ENCODE data around the gene MSH3.

Gene MSH3

DNA sequence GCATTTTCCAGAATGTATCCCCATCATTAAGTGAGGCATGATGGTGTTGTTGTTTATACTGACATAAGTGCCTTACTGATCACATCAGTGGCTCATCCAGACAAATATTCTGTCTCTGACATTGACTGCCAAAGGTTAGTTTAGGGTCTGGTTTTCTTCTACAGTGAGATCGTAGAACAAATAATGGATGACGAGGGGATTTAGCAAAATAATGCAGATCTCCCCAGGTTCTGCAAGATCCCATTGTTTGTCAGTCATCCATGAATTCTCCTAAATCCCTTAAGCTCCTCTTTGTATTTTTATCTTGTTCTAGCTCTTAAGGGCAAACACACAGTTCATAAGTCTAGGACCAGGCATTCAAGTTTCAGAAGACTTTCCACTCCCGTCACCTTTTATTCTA lies 93.5 kb downstream of the MSH3 start:
- TF ChIP-seq EZH2phosphoT487 (IDR thresholded peaks at IDR 0.05; ENCODE audit: borderline replicate concordance): no peak
- TF ChIP-seq, protein P1, sequence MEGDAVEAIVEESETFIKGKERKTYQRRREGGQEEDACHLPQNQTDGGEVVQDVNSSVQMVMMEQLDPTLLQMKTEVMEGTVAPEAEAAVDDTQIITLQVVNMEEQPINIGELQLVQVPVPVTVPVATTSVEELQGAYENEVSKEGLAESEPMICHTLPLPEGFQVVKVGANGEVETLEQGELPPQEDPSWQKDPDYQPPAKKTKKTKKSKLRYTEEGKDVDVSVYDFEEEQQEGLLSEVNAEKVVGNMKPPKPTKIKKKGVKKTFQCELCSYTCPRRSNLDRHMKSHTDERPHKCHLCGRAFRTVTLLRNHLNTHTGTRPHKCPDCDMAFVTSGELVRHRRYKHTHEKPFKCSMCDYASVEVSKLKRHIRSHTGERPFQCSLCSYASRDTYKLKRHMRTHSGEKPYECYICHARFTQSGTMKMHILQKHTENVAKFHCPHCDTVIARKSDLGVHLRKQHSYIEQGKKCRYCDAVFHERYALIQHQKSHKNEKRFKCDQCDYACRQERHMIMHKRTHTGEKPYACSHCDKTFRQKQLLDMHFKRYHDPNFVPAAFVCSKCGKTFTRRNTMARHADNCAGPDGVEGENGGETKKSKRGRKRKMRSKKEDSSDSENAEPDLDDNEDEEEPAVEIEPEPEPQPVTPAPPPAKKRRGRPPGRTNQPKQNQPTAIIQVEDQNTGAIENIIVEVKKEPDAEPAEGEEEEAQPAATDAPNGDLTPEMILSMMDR (conservative IDR thresholded peaks at IDR 0.05; ENCODE audit: low read length): no peak
- Histone ChIP-seq H3K9me3 (ENCODE audit: insufficient read depth, low read depth, low read length) (peaks cover 5% of the 10 kb centered on the region; the same call in 1 of the 2 replicates), H3F3A (ENCODE audit: low read depth) (no peaks in the 10 kb centered on the region), H4K20me1 (ENCODE audit: insufficient read depth, low read length, poor library complexity, severe bottlenecking) (no peaks in the 10 kb centered on the region), H3K9ac (ENCODE audit: low read depth, low read length, poor library complexity, severe bottlenecking) (no peak overlapping the region), H3K4me1 (ENCODE audit: insufficient read depth, low read length, poor library complexity, severe bottlenecking) (no peaks in the 10 kb centered on the region), H3K4me2 (ENCODE audit: low read depth, low read length, poor library complexity, severe bottlenecking) (no peak overlapping the region), H3K4me3 (ENCODE audit: low read length, poor library complexity, severe bottlenecking) (no peak overlapping the region), H3K9me2 (replicated peaks; ENCODE audit: low read depth, low read length) (no peaks in the 10 kb centered on the region), H2AFZ (ENCODE audit: low read length) (no peak overlapping the region), H3K79me2 (ENCODE audit: insufficient read depth, low read length) (no peaks in the 10 kb centered on the region), H3K27me3 (ENCODE audit: insufficient read depth, low read length, poor library complexity, severe bottlenecking) (no peaks in the 10 kb centered on the region), H3K36me3 (ENCODE audit: insufficient read depth, low read length) (peaks cover 83% of the 10 kb centered on the region)

DNA sequence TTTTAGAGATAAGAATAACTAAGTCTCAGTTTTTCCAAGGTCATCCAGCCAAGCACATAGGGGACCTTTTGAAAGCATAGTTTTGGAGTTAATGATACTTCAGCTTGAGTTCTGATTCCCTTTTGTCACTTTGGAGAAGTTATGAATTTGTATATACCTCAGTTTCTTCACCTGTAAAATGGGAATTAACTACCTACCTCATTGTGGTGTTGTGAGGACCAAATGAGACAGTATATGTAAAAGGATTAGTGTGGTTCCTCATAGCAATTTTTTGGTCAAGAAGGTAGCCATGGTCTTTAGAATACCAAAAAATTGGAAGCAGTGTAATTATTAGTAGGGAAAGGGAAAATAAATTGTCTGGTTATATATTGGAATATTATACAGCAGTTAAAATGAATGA lies 98.0 kb downstream of the MSH3 start:
- H3K79me2 ChIP-seq (ENCODE audit: insufficient read depth, low read length): no peaks in the 10 kb centered on the region
- H3K9me3 ChIP-seq (ENCODE audit: insufficient read depth, low read depth, low read length): no peaks in the 10 kb centered on the region
- no peaks in the 10 kb centered on the region for H3K9me2 ChIP-seq (replicated peaks; ENCODE audit: low read depth, low read length)
- H3K36me3 ChIP-seq (ENCODE audit: insufficient read depth, low read length): peaks cover 44% of the 10 kb centered on the region; the same call in 1 of the 2 replicates
- H3F3A ChIP-seq (ENCODE audit: low read depth): no peaks in the 10 kb centered on the region
- no peaks in the 10 kb centered on the region for H4K20me1 ChIP-seq (ENCODE audit: insufficient read depth, low read length, poor library complexity, severe bottlenecking)
- no peak overlapping the region for H3K9ac ChIP-seq (ENCODE audit: low read depth, low read length, poor library complexity, severe bottlenecking)
- H3K4me1 ChIP-seq (ENCODE audit: insufficient read depth, low read length, poor library complexity, severe bottlenecking): peaks cover 23% of the 10 kb centered on the region
- no peaks in the 10 kb centered on the region for H3K27me3 ChIP-seq (ENCODE audit: insufficient read depth, low read length, poor library complexity, severe bottlenecking)
- no peak overlapping the region for H3K4me3 ChIP-seq (ENCODE audit: low read length, poor library complexity, severe bottlenecking)
- H3K4me2 ChIP-seq (ENCODE audit: low read depth, low read length, poor library complexity, severe bottlenecking): no peak overlapping the region
- H2AFZ ChIP-seq (ENCODE audit: low read length): no peak overlapping the region
- no peak for TF ChIP-seq EZH2phosphoT487 (IDR thresholded peaks at IDR 0.05; ENCODE audit: borderline replicate concordance)
- TF ChIP-seq, protein P1 (conservative IDR thresholded peaks at IDR 0.05; ENCODE audit: low read length): no peak

DNA sequence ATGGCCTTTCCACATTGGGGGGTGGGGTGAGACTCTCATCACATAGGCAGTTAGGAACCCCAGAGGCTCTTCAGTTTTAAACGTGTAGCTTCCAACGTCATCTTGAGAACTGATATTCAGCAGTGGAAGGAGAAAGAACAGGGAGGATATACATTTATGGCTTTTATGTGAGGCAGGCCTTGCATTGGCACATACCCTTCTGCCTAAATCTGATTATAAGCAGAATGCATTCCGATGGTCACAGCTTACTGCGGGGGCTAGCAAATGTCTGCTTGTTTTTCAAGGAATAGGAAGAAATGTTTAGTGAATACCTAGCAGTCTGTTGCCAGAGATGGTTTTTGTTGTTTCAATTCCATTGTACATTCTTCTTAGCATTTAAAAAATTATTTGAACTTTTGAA lies 99.3 kb downstream of the MSH3 start:
- TF ChIP-seq, protein P1 (conservative IDR thresholded peaks at IDR 0.05; ENCODE audit: low read length): no peak
- no peak for TF ChIP-seq EZH2phosphoT487 (IDR thresholded peaks at IDR 0.05; ENCODE audit: borderline replicate concordance)
- Histone ChIP-seq H3K79me2 (ENCODE audit: insufficient read depth, low read length) (no peaks in the 10 kb centered on the region), H3K4me1 (ENCODE audit: insufficient read depth, low read length, poor library complexity, severe bottlenecking) (peaks cover 23% of the 10 kb centered on the region), H3K4me3 (ENCODE audit: low read length, poor library complexity, severe bottlenecking) (no peak overlapping the region), H3K9me2 (replicated peaks; ENCODE audit: low read depth, low read length) (no peaks in the 10 kb centered on the region), H3F3A (ENCODE audit: low read depth) (no peaks in the 10 kb centered on the region), H3K27me3 (ENCODE audit: insufficient read depth, low read length, poor library complexity, severe bottlenecking) (no peaks in the 10 kb centered on the region), H3K9me3 (ENCODE audit: insufficient read depth, low read depth, low read length) (no peaks in the 10 kb centered on the region), H3K4me2 (ENCODE audit: low read depth, low read length, poor library complexity, severe bottlenecking) (no peak overlapping the region), H3K36me3 (ENCODE audit: insufficient read depth, low read length) (peaks cover 36% of the 10 kb centered on the region; the same call in 1 of the 2 replicates), H4K20me1 (ENCODE audit: insufficient read depth, low read length, poor library complexity, severe bottlenecking) (no peaks in the 10 kb centered on the region), H3K9ac (ENCODE audit: low read depth, low read length, poor library complexity, severe bottlenecking) (no peak overlapping the region), H2AFZ (ENCODE audit: low read length) (no peak overlapping the region)

All from Loucy (cell line).